H1 (cell line): ENCODE data around the gene OR51B5.

Experiments used
- BCL11A ChIP-seq, 2 experiments: IDR thresholded peaks; one replicate each; pipeline ENCODE4 v1.6.1; 2011; ENCODE audit warnings: low read depth in 2 of 2, low read length in 2 of 2, mild to moderate bottlenecking in 2 of 2
- JUND ChIP-seq: IDR thresholded peaks from 2 replicates; pipeline ENCODE4 v1.6.1; 2011; ENCODE audit warnings: mild to moderate bottlenecking, improper control_type of control experiment, low read length
- ZNF274 ChIP-seq: IDR thresholded peaks from 2 replicates; pipeline ENCODE4 v1.7.0; 2012; ENCODE audit warnings: low read length, borderline replicate concordance; ENCODE audit errors: extremely low read depth
- TF ChIP-seq, protein P1 (sequence below): IDR thresholded peaks from 2 replicates; pipeline ENCODE4 v1.6.1; 2012; ENCODE audit warnings: low read length, inconsistent platforms
- TF ChIP-seq, protein P2 (sequence below), 3 experiments: IDR thresholded peaks; 1 replicate in 2 of 3; 2 replicates in 1 of 3; pipeline versions ENCODE4 v1.5.1 to v1.6.1; 2011; ENCODE audit warnings: low read length in 3 of 3, mild to moderate bottlenecking in 3 of 3, inconsistent platforms in 2 of 3, low read depth in 1 of 3, moderate library complexity in 1 of 3; ENCODE audit not compliant: insufficient read depth in 1 of 3; ENCODE audit errors: control extremely low read depth in 1 of 3

DNA sequence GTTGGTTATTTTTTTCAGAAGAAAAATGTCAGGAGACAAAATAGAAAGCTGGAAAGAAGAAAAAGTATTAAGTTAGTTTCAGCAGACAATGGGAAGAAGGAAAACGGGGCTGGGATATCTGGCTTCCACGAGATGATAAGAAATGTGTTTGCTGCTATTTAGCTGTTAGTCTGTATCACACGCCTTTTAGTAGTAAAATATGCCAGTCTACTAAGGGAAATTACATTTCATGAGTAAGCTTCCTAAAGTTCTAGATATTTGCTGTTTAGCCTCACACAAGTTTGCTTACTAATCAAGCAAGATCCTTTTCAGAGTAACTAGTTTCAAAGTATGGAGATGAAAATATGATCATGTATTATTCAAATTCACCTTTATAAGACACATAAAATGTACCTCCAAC is 43.1 kb downstream of the OR51B5 start:
- TF ChIP-seq, protein P1, sequence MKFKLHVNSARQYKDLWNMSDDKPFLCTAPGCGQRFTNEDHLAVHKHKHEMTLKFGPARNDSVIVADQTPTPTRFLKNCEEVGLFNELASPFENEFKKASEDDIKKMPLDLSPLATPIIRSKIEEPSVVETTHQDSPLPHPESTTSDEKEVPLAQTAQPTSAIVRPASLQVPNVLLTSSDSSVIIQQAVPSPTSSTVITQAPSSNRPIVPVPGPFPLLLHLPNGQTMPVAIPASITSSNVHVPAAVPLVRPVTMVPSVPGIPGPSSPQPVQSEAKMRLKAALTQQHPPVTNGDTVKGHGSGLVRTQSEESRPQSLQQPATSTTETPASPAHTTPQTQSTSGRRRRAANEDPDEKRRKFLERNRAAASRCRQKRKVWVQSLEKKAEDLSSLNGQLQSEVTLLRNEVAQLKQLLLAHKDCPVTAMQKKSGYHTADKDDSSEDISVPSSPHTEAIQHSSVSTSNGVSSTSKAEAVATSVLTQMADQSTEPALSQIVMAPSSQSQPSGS, result no peak
- TF ChIP-seq JUND (no peak), BCL11A (IDR thresholded peaks at IDR 0.05; ENCODE audit: low read depth in 2 of 2, low read length in 2 of 2) (no peak), ZNF274 (no peak)
- TF ChIP-seq, protein P2, sequence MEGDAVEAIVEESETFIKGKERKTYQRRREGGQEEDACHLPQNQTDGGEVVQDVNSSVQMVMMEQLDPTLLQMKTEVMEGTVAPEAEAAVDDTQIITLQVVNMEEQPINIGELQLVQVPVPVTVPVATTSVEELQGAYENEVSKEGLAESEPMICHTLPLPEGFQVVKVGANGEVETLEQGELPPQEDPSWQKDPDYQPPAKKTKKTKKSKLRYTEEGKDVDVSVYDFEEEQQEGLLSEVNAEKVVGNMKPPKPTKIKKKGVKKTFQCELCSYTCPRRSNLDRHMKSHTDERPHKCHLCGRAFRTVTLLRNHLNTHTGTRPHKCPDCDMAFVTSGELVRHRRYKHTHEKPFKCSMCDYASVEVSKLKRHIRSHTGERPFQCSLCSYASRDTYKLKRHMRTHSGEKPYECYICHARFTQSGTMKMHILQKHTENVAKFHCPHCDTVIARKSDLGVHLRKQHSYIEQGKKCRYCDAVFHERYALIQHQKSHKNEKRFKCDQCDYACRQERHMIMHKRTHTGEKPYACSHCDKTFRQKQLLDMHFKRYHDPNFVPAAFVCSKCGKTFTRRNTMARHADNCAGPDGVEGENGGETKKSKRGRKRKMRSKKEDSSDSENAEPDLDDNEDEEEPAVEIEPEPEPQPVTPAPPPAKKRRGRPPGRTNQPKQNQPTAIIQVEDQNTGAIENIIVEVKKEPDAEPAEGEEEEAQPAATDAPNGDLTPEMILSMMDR (IDR thresholded peaks at IDR 0.05; ENCODE audit: control extremely low read depth in 1 of 3, insufficient read depth in 1 of 3, low read depth in 1 of 3, low read length in 3 of 3), result no peak
